ENCODE data around the gene TRPM4.

Gene TRPM4

GRCh38 chr19:49243726-49244125, 86.1 kb downstream of the TRPM4 start:
- no peaks in the 10 kb centered on the region for H3K36me3 Mint-ChIP-seq (ENCODE audit: low read depth)
- no peaks in the 10 kb centered on the region for H3K9me3 Mint-ChIP-seq
- H3K27ac Mint-ChIP-seq: no peak overlapping the region
- H3K27me3 Mint-ChIP-seq: peaks cover 3% of the 10 kb centered on the region
- no peaks in the 10 kb centered on the region for H3K4me1 Mint-ChIP-seq (ENCODE audit: low read depth)
- no peak overlapping the region for H3K4me3 Mint-ChIP-seq

DNA sequence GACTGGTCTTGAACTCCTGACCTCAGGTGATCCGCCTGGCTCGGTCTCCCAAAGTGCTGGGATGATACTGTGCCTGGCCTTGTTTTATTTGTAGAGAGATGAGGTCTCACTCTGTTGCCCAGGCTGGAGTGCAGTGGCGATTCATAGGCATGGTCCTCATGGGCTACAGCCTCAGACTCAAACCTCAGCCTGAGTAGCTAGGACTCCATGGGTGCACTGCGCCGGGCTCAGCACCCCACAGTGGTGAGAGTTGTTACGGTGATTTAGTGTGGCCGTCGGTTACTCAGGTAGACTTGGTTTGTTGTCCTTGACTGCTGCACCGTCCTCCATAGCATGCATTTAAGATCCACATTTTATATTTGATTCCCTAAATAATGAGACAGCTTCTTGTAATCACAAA, 86.7 kb downstream of the TRPM4 start:
- Mint-ChIP-seq H3K9me3 (no peaks in the 10 kb centered on the region), H3K4me3 (no peak overlapping the region), H3K27ac (no peak overlapping the region), H3K4me1 (ENCODE audit: low read depth) (no peaks in the 10 kb centered on the region), H3K36me3 (ENCODE audit: low read depth) (no peaks in the 10 kb centered on the region), H3K27me3 (no peaks in the 10 kb centered on the region)

GRCh38 chr19:49247676-49248075, 90.1 kb downstream of the TRPM4 start:
- Mint-ChIP-seq H3K9me3 (no peaks in the 10 kb centered on the region), H3K4me3 (no peak overlapping the region), H3K4me1 (ENCODE audit: low read depth) (no peaks in the 10 kb centered on the region), H3K27ac (no peak overlapping the region), H3K27me3 (peaks cover 19% of the 10 kb centered on the region), H3K36me3 (ENCODE audit: low read depth) (no peaks in the 10 kb centered on the region)

DNA sequence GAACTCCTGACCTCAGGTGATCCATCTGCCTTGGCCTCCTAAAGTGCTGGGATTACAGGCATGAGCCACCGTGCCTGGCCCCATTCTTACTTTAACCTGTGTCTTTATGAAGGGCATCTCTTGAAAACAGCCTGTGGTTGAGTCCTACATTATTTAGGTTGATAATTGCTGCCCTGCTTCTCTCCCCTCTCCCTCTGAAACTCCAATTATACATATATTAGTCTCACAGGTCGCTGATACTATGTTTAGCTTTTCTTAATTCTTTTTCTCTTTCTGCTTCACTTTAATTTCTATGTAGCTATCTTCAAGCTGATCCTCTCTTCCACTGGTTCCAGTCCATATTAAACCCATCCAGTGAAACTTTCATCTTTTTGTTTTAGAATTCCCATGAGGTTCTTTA, 92.3 kb downstream of the TRPM4 start:
- no peaks in the 10 kb centered on the region for H3K9me3 Mint-ChIP-seq
- H3K27me3 Mint-ChIP-seq: peaks cover 25% of the 10 kb centered on the region
- H3K4me3 Mint-ChIP-seq: no peak overlapping the region
- no peak overlapping the region for H3K27ac Mint-ChIP-seq
- no peaks in the 10 kb centered on the region for H3K4me1 Mint-ChIP-seq (ENCODE audit: low read depth)
- H3K36me3 Mint-ChIP-seq (ENCODE audit: low read depth): no peaks in the 10 kb centered on the region

GRCh38 chr19:49255674-49256073, 98.1 kb downstream of the TRPM4 start:
- no peaks in the 10 kb centered on the region for H3K4me1 Mint-ChIP-seq (ENCODE audit: low read depth)
- H3K27ac Mint-ChIP-seq: no peak overlapping the region
- peaks cover 9% of the 10 kb centered on the region for H3K36me3 Mint-ChIP-seq (ENCODE audit: low read depth)
- H3K4me3 Mint-ChIP-seq: no peak overlapping the region
- peaks cover 14% of the 10 kb centered on the region for H3K9me3 Mint-ChIP-seq
- H3K27me3 Mint-ChIP-seq: peaks cover 39% of the 10 kb centered on the region

- no peak overlapping the region for H3K4me3 Mint-ChIP-seq
- H3K27ac Mint-ChIP-seq: no peak overlapping the region
- H3K9me3 Mint-ChIP-seq: peaks cover 15% of the 10 kb centered on the region
- H3K27me3 Mint-ChIP-seq: peaks cover 41% of the 10 kb centered on the region
- H3K36me3 Mint-ChIP-seq (ENCODE audit: low read depth): peaks cover 9% of the 10 kb centered on the region
- no peaks in the 10 kb centered on the region for H3K4me1 Mint-ChIP-seq (ENCODE audit: low read depth)
These were observed 99.1 kb downstream of the TRPM4 start for GRCh38 chr19:49256691-49257090.

Measured in stimulated activated naive CD8-positive, alpha-beta T cell treated with anti-CD3 and anti-CD28 coated beads, Interleukin-15, Interleukin-2, amounts not matched to agents 100 ng/mL and 50 ng/mL, for 24 hours (primary cell).